Ovary (tissue), 3 donors: ENCODE results near the gene ASCC3.

Experiments
- EP300 ChIP-seq: sonication (generic); formaldehyde crosslinking; IDR thresholded peaks from one replicate; pipeline ENCODE4 v1.6.1; 2017; ENCODE audit warnings: antibody characterized with exemption
- POLR2A ChIP-seq: fragments of 450-650 bp; IDR thresholded peaks from one replicate; pipeline ENCODE4 v1.6.1; 2017; ENCODE audit warnings: antibody characterized with exemption, mild to moderate bottlenecking, moderate library complexity
- TF ChIP-seq, protein P1 (sequence below), 3 donors: fragments of 450-650 bp in 2 of 3; fragments of 200-600 bp in 1 of 3; IDR thresholded peaks; one replicate each; pipeline versions ENCODE4 v1.5.1 to v1.8.0; 2016 to 2022; ENCODE audit warnings: antibody characterized with exemption in 3 of 3, mild to moderate bottlenecking in 1 of 3
- donor health status: DM: no; HTN: no; CAD: no.

DNA sequence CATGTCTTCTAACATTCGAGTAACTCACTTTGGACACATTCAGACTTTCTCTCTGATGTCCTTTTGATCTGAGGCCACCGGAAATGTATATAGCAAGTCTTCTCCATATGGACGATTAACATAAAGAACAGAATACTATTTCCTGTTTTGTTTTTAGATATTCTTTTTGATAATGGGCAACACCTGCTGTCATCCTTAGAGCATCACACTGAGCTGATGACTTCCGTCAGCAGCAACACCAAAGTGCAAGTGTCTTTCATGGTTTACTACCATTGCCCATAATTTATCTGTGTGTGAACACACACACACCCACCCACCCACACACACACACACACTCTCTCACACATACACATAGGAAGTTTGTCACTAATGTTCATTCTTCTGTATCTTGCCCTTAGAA lies 303.7 kb downstream of the ASCC3 start:
- TF ChIP-seq, protein P1, sequence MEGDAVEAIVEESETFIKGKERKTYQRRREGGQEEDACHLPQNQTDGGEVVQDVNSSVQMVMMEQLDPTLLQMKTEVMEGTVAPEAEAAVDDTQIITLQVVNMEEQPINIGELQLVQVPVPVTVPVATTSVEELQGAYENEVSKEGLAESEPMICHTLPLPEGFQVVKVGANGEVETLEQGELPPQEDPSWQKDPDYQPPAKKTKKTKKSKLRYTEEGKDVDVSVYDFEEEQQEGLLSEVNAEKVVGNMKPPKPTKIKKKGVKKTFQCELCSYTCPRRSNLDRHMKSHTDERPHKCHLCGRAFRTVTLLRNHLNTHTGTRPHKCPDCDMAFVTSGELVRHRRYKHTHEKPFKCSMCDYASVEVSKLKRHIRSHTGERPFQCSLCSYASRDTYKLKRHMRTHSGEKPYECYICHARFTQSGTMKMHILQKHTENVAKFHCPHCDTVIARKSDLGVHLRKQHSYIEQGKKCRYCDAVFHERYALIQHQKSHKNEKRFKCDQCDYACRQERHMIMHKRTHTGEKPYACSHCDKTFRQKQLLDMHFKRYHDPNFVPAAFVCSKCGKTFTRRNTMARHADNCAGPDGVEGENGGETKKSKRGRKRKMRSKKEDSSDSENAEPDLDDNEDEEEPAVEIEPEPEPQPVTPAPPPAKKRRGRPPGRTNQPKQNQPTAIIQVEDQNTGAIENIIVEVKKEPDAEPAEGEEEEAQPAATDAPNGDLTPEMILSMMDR (IDR thresholded peaks at IDR 0.05): no peak
- TF ChIP-seq EP300 (no peak), POLR2A (no peak)
